ENCODE results near the gene SCP2. TPM values are rescaled to one million over a fixed set of nuclear protein-coding genes. Genes with fewer than 3 reads are reported as not detected.
A peak's percentile ranks its signal among the peaks of the same experiment; 100 is the strongest.
"Not testable (repeated sequence)": the region's sequence is repeated elsewhere in the genome, so short reads cannot be mapped to it uniquely, and the experiment has no call there.

SCP2 gene
- total RNA-seq, 1 donor from 2014 or later, result 89.8 TPM

DNA sequence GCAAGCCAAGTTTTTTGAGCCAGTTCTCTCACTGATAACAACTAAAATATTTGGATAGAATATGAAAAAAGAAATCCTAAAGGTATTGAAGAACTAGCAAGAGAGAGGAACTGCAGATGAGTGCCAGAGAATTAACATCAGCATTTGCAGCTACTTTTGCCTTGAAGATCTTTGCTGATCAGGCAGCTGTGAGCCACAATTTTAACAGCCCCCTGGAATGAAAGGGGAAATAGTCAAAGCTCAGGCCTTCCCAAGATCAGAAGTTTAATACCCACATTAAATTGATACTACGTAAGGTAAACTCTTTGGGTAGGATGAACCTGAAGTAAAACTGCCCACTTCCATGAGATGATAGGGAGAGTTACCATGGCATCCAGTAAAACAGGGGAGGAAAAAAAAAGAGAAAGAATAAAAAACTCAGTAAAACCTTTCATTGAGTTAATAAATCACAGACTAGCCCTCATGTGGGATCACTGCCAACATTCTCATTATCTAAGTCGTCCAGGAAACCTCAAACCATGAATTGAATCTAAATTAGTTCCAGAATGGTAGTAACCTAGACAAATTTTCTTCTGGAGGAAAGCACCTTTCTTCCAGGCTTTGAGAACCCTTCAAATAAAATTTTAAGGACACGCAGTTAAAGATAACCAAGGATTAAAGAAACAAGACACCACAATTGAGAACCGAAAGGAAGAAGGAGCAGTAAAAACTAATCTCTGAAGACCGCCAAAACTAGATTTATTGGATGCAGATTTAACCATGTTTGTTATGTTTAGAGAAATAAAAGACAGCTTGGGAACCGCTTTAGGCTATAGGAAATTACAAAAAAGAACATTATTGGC, 28.3 kb downstream of the SCP2 start:
- Histone ChIP-seq H2AFZ (ENCODE audit: low read depth, low read length) (no peak overlapping the region), H3K4me1 (ENCODE audit: insufficient read depth, low read length) (peaks cover 8% of the 10 kb centered on the region), H3K4me3 (ENCODE audit: insufficient read depth, low read depth, low read length) (peak overlapping the region; percentile 6), H3K4me2 (ENCODE audit: low read length) (peak overlapping the region; percentile 72), H3K9me3 (ENCODE audit: insufficient read depth, low read depth, low read length) (no peaks in the 10 kb centered on the region), H3K27ac (ENCODE audit: low read depth, low read length) (no peak overlapping the region), H4K20me1 (ENCODE audit: insufficient read depth, low read length) (no peaks in the 10 kb centered on the region), H3K27me3 (ENCODE audit: insufficient read depth, low read length) (no peaks in the 10 kb centered on the region), H3K9ac (ENCODE audit: low read length) (no peak overlapping the region), H3K79me2 (ENCODE audit: insufficient read depth, low read length) (no peaks in the 10 kb centered on the region), H3K36me3 (ENCODE audit: insufficient read depth, low read length) (no peaks in the 10 kb centered on the region)
- TF ChIP-seq, protein P1, sequence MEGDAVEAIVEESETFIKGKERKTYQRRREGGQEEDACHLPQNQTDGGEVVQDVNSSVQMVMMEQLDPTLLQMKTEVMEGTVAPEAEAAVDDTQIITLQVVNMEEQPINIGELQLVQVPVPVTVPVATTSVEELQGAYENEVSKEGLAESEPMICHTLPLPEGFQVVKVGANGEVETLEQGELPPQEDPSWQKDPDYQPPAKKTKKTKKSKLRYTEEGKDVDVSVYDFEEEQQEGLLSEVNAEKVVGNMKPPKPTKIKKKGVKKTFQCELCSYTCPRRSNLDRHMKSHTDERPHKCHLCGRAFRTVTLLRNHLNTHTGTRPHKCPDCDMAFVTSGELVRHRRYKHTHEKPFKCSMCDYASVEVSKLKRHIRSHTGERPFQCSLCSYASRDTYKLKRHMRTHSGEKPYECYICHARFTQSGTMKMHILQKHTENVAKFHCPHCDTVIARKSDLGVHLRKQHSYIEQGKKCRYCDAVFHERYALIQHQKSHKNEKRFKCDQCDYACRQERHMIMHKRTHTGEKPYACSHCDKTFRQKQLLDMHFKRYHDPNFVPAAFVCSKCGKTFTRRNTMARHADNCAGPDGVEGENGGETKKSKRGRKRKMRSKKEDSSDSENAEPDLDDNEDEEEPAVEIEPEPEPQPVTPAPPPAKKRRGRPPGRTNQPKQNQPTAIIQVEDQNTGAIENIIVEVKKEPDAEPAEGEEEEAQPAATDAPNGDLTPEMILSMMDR (IDR thresholded peaks at IDR 0.05; ENCODE audit: insufficient read depth, low read depth, low read length), result no peak
- no peak for TF ChIP-seq EZH2 (IDR thresholded peaks at IDR 0.05; ENCODE audit: insufficient read depth, low read length)
- H3K4me1 Mint-ChIP-seq (ENCODE audit: low read depth, unreplicated experiment), result peaks cover 2% of the 10 kb centered on the region
- no peaks in the 10 kb centered on the region for H3K9me3 Mint-ChIP-seq (ENCODE audit: unreplicated experiment)
- no peak overlapping the region for H3K27ac Mint-ChIP-seq (ENCODE audit: unreplicated experiment)
- no peak overlapping the region for H3K4me3 Mint-ChIP-seq (ENCODE audit: unreplicated experiment)
- peaks cover 2% of the 10 kb centered on the region for H3K36me3 Mint-ChIP-seq (ENCODE audit: low read depth, unreplicated experiment)
- FAIRE-seq (peak; percentile 34), DNase-seq (ENCODE audit: low read depth) (peak; percentile 92)
- no peaks in the 10 kb centered on the region for H3K27me3 Mint-ChIP-seq (ENCODE audit: low read depth, unreplicated experiment)

DNA sequence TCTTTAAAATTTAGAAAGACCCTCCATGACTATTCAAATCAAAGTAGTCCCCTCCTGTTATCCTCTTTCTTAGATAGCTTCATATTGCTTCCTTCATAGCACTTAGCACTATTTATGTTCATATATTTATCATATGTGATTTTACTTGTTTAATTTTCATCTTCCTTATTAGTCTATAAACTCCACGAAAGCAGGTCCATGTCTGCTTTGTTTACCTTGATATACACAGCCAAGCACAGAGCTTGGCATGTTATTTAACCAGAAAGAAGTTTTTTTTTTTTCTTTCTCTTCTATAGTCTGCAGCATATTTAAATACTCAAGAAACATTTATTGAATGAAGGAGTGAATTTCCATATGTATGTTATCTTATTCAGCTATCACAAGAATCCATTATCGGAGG, 36.0 kb downstream of the SCP2 start:
- no peaks in the 10 kb centered on the region for H3K4me1 Mint-ChIP-seq (ENCODE audit: low read depth, unreplicated experiment)
- Histone ChIP-seq H4K20me1 (ENCODE audit: insufficient read depth, low read length) (no peaks in the 10 kb centered on the region), H3K79me2 (ENCODE audit: insufficient read depth, low read length) (no peaks in the 10 kb centered on the region), H3K36me3 (ENCODE audit: insufficient read depth, low read length) (no peaks in the 10 kb centered on the region), H3K4me1 (ENCODE audit: insufficient read depth, low read length) (no peaks in the 10 kb centered on the region), H3K4me2 (ENCODE audit: low read length) (no peak overlapping the region), H3K9me3 (ENCODE audit: insufficient read depth, low read depth, low read length) (no peaks in the 10 kb centered on the region), H3K4me3 (ENCODE audit: insufficient read depth, low read depth, low read length) (no peak overlapping the region), H3K27ac (ENCODE audit: low read depth, low read length) (no peak overlapping the region), H3K27me3 (ENCODE audit: insufficient read depth, low read length) (no peaks in the 10 kb centered on the region), H3K9ac (ENCODE audit: low read length) (no peak overlapping the region), H2AFZ (ENCODE audit: low read depth, low read length) (no peak overlapping the region)
- no peak for DNase-seq (ENCODE audit: low read depth)
- FAIRE-seq, result peak; percentile 32
- no peaks in the 10 kb centered on the region for H3K9me3 Mint-ChIP-seq (ENCODE audit: unreplicated experiment)
- no peaks in the 10 kb centered on the region for H3K27me3 Mint-ChIP-seq (ENCODE audit: low read depth, unreplicated experiment)
- no peak overlapping the region for H3K27ac Mint-ChIP-seq (ENCODE audit: unreplicated experiment)
- no peak overlapping the region for H3K4me3 Mint-ChIP-seq (ENCODE audit: unreplicated experiment)
- H3K36me3 Mint-ChIP-seq (ENCODE audit: low read depth, unreplicated experiment), result peaks cover 1% of the 10 kb centered on the region
- TF ChIP-seq, protein P1 (IDR thresholded peaks at IDR 0.05; ENCODE audit: insufficient read depth, low read depth, low read length), result no peak
- TF ChIP-seq EZH2 (IDR thresholded peaks at IDR 0.05; ENCODE audit: insufficient read depth, low read length), result no peak

DNA sequence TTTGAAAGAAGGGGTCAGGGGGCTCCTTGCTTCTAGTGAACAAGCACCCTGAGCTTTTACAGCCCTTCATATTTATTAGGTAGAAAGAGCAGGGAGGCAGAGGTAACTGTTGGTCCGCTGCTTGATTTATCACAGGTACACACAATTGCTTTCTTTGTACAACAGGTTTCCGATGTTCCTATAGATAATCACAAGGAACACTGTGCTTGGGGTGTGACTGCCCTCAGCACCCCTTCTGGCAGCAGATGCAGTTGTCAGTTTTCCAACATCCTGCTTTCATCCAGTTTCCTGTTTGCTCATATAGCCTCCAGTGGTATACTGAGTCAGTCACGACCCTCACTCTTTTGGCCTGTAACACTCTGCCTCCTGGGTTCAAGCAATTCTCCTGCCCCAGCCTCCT, 40.6 kb downstream of the SCP2 start:
- Histone ChIP-seq H3K79me2 (ENCODE audit: insufficient read depth, low read length) (no peaks in the 10 kb centered on the region), H2AFZ (ENCODE audit: low read depth, low read length) (no peak overlapping the region), H3K27me3 (ENCODE audit: insufficient read depth, low read length) (no peaks in the 10 kb centered on the region), H3K27ac (ENCODE audit: low read depth, low read length) (no peak overlapping the region), H3K4me1 (ENCODE audit: insufficient read depth, low read length) (no peaks in the 10 kb centered on the region), H3K4me3 (ENCODE audit: insufficient read depth, low read depth, low read length) (no peak overlapping the region), H4K20me1 (ENCODE audit: insufficient read depth, low read length) (no peaks in the 10 kb centered on the region), H3K4me2 (ENCODE audit: low read length) (no peak overlapping the region), H3K36me3 (ENCODE audit: insufficient read depth, low read length) (no peaks in the 10 kb centered on the region), H3K9me3 (ENCODE audit: insufficient read depth, low read depth, low read length) (no peaks in the 10 kb centered on the region), H3K9ac (ENCODE audit: low read length) (no peak overlapping the region)
- Mint-ChIP-seq H3K4me1 (ENCODE audit: low read depth, unreplicated experiment) (no peaks in the 10 kb centered on the region), H3K9me3 (ENCODE audit: unreplicated experiment) (no peaks in the 10 kb centered on the region), H3K27me3 (ENCODE audit: low read depth, unreplicated experiment) (no peaks in the 10 kb centered on the region), H3K27ac (ENCODE audit: unreplicated experiment) (no peak overlapping the region), H3K36me3 (ENCODE audit: low read depth, unreplicated experiment) (peaks cover 2% of the 10 kb centered on the region), H3K4me3 (ENCODE audit: unreplicated experiment) (no peak overlapping the region)
- FAIRE-seq (no peak), DNase-seq (ENCODE audit: low read depth) (no peak)
- TF ChIP-seq EZH2 (IDR thresholded peaks at IDR 0.05; ENCODE audit: insufficient read depth, low read length), result no peak
- TF ChIP-seq, protein P1 (IDR thresholded peaks at IDR 0.05; ENCODE audit: insufficient read depth, low read depth, low read length), result no peak

DNA sequence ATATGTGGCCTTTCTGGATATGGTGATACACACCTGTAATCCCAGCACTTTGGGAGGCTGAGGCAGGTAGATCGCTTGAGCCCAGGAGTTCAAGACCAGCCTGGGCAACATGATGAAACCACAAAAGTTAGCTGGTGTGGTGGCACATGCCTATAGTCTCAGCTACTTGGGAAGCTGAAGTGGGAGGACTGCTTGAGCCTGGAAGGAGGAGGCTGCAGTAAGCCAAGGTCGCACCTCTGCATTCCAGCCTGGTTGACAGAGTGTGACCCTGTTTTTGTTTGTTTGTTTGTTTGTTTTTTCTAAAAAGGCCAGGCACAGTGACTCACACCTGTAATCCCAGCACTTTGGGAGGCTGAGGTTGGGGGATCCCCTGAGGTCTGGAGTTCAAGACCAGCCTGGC, 42.2 kb downstream of the SCP2 start:
- FAIRE-seq; H3K79me2 ChIP-seq (ENCODE audit: insufficient read depth, low read length); H3K9me3 Mint-ChIP-seq (ENCODE audit: unreplicated experiment); H3K4me3 ChIP-seq (ENCODE audit: insufficient read depth, low read depth, low read length); H3K27ac Mint-ChIP-seq (ENCODE audit: unreplicated experiment); H2AFZ ChIP-seq (ENCODE audit: low read depth, low read length); H3K9me3 ChIP-seq (ENCODE audit: insufficient read depth, low read depth, low read length); H3K27ac ChIP-seq (ENCODE audit: low read depth, low read length); H3K27me3 ChIP-seq (ENCODE audit: insufficient read depth, low read length); H3K36me3 Mint-ChIP-seq (ENCODE audit: low read depth, unreplicated experiment); H3K36me3 ChIP-seq (ENCODE audit: insufficient read depth, low read length); H3K4me3 Mint-ChIP-seq (ENCODE audit: unreplicated experiment); H4K20me1 ChIP-seq (ENCODE audit: insufficient read depth, low read length); H3K4me1 Mint-ChIP-seq (ENCODE audit: low read depth, unreplicated experiment); DNase-seq (ENCODE audit: low read depth); H3K9ac ChIP-seq (ENCODE audit: low read length); H3K27me3 Mint-ChIP-seq (ENCODE audit: low read depth, unreplicated experiment); H3K4me1 ChIP-seq (ENCODE audit: insufficient read depth, low read length); H3K4me2 ChIP-seq (ENCODE audit: low read length): not testable (repeated sequence)

Data from astrocyte (in vitro differentiated cells and primary cell).